Upper lobe of left lung (tissue), 4 donors: Measurements from ENCODE around the gene CYSTM1.

Experiments
- CTCF ChIP-seq, 6 experiments: fragments of 450-650 bp in 4 of 6; fragments of 200-600 bp in 2 of 6; sonication (generic) in 2 of 6; IDR thresholded peaks; one replicate each; pipeline ENCODE4 v1.5.1; 2016 to 2019; ENCODE audit warnings: antibody characterized with exemption in 6 of 6
- POLR2A ChIP-seq, 4 donors: fragments of 450-650 bp; IDR thresholded peaks; one replicate each; pipeline ENCODE4 v1.5.1; 2016 to 2017; ENCODE audit warnings: antibody characterized with exemption in 4 of 4, mild to moderate bottlenecking in 2 of 4

GRCh38 chr5:140260089-140260656 is 85.2 kb downstream of the CYSTM1 start:
- no peak for TF ChIP-seq CTCF (IDR thresholded peaks at IDR 0.05)
- no peak for TF ChIP-seq POLR2A (IDR thresholded peaks at IDR 0.05)
